Smooth muscle cell (in vitro differentiated cells): ENCODE measurements around the gene IKZF1. TPM values are rescaled to one million over a fixed set of nuclear protein-coding genes. Genes with fewer than 3 reads are reported as not detected.

Source experiments
- DNase-seq: peaks from one replicate; lab custom pipeline; 2025; ENCODE audit not compliant: unreplicated experiment; lab: John Stamatoyannopoulos, UW
- H2AFZ ChIP-seq: fragments of 200-600 bp; sonication (generic); 2 replicates; pipeline ENCODE4 v1.6.0; 2016; ENCODE audit warnings: antibody characterized with exemption, low read depth, mild to moderate bottlenecking
- H3F3A ChIP-seq: fragments of 200-600 bp; sonication (generic); 2 replicates; pipeline ENCODE4 v1.6.0; 2017; ENCODE audit warnings: antibody characterized with exemption, low read depth
- H3K27ac ChIP-seq: fragments of 200-600 bp; sonication (generic); 2 replicates; pipeline ENCODE4 v1.5.1; 2016; ENCODE audit warnings: low read depth, mild to moderate bottlenecking
- H3K27me3 ChIP-seq: fragments of 200-600 bp; sonication (generic); 2 replicates; pipeline ENCODE4 v1.6.1; 2016; ENCODE audit warnings: low read depth, mild to moderate bottlenecking
- H3K36me3 ChIP-seq: fragments of 200-600 bp; sonication (generic); 2 replicates; pipeline ENCODE4 v1.5.1; 2016; ENCODE audit warnings: low read depth
- H3K4me1 ChIP-seq: fragments of 200-600 bp; sonication (generic); 2 replicates; pipeline ENCODE4 v1.5.1; 2016; ENCODE audit warnings: low read depth
- H3K4me2 ChIP-seq: fragments of 200-600 bp; sonication (generic); 2 replicates; pipeline ENCODE4 v1.6.0; 2016; ENCODE audit warnings: mild to moderate bottlenecking
- H3K4me3 ChIP-seq: fragments of 200-600 bp; sonication (generic); 2 replicates; pipeline ENCODE4 v1.5.1; 2016; ENCODE audit warnings: mild to moderate bottlenecking
- H3K79me2 ChIP-seq: fragments of 200-600 bp; sonication (generic); 2 replicates; pipeline ENCODE4 v1.6.0; 2016; ENCODE audit warnings: low read depth, mild to moderate bottlenecking
- H3K9ac ChIP-seq: fragments of 200-600 bp; sonication (generic); 2 replicates; pipeline ENCODE4 v1.6.0; 2016; ENCODE audit warnings: low read depth
- H3K9me3 ChIP-seq: fragments of 200-600 bp; sonication (generic); replicated peaks from 2 replicates; pipeline ENCODE4 v1.5.1; 2016; ENCODE audit warnings: low read depth
- H4K20me1 ChIP-seq: fragments of 200-600 bp; sonication (generic); 2 replicates; pipeline ENCODE4 v1.6.0; 2016; ENCODE audit warnings: low read depth
- WGBS: methylation state at CpG from one replicate; pipeline ENCODE4 v1.1.7; 2016; ENCODE audit warnings: low lambda C conversion rate; 5-methylcytosine and 5-hydroxymethylcytosine counted together
- polyA plus RNA-seq: library from polyadenylated mRNA; unstranded; fragments of >200 nt; fragmentation: Nextera tagmentation; extraction: Ambion mirVana; gene quantifications from 2 replicates; pipeline ENCODE4 v1.2.1, GENCODE V29; 2016
- total RNA-seq: library from RNA; depleted of rRNA; stranded (reverse); fragments of >200 nt; gene quantifications from 2 replicates; pipeline ENCODE4 v1.2.3, GENCODE V29; 2014
- TF ChIP-seq, protein P1 (sequence below): fragments of 200-600 bp; sonication (generic); IDR thresholded peaks from 2 replicates; pipeline ENCODE4 v1.5.1; 2017; ENCODE audit warnings: borderline replicate concordance, mild to moderate bottlenecking, antibody characterized with exemption; ENCODE audit not compliant: insufficient read depth, poor library complexity, severe bottlenecking

IKZF1 gene
- total and polyA plus RNA-seq, 2 experiments from 2014 or later, result not detected

DNA sequence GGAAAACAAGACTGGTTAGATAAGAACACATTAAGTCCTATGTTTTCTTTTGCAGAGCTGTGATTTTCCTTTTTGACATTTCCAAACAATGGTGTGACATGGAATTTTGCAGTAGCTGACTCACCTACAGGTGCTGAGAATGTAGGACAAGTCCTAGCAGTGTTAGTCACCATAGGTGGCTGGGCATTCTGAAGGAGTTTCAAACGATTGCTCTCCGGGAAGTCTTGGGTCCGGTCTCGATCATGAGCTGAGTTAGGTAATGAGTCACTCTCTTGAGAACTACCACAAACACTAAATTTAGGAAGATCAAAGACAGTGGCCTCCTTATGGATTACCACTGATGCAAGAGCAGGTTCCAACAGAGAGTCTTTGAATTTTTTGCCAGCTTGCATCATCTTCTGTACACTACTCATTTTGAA is 142.0 kb downstream of the IKZF1 start:
- Histone ChIP-seq H4K20me1 (no peaks in the 10 kb centered on the region), H3K79me2 (no peaks in the 10 kb centered on the region), H3K9ac (no peak overlapping the region), H2AFZ (no peak overlapping the region), H3K4me1 (peaks cover 11% of the 10 kb centered on the region), H3K9me3 (no peaks in the 10 kb centered on the region), H3K4me3 (no peak overlapping the region), H3F3A (peaks cover 9% of the 10 kb centered on the region), H3K4me2 (peak overlapping the region; percentile 25), H3K36me3 (no peaks in the 10 kb centered on the region), H3K27me3 (no peaks in the 10 kb centered on the region), H3K27ac (peak overlapping the region; percentile 50)
- 19% methylated on average over 4 of the region's 4 CpGs for WGBS
- no peak for DNase-seq
- TF ChIP-seq, protein P1, sequence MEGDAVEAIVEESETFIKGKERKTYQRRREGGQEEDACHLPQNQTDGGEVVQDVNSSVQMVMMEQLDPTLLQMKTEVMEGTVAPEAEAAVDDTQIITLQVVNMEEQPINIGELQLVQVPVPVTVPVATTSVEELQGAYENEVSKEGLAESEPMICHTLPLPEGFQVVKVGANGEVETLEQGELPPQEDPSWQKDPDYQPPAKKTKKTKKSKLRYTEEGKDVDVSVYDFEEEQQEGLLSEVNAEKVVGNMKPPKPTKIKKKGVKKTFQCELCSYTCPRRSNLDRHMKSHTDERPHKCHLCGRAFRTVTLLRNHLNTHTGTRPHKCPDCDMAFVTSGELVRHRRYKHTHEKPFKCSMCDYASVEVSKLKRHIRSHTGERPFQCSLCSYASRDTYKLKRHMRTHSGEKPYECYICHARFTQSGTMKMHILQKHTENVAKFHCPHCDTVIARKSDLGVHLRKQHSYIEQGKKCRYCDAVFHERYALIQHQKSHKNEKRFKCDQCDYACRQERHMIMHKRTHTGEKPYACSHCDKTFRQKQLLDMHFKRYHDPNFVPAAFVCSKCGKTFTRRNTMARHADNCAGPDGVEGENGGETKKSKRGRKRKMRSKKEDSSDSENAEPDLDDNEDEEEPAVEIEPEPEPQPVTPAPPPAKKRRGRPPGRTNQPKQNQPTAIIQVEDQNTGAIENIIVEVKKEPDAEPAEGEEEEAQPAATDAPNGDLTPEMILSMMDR, result no peak

DNA sequence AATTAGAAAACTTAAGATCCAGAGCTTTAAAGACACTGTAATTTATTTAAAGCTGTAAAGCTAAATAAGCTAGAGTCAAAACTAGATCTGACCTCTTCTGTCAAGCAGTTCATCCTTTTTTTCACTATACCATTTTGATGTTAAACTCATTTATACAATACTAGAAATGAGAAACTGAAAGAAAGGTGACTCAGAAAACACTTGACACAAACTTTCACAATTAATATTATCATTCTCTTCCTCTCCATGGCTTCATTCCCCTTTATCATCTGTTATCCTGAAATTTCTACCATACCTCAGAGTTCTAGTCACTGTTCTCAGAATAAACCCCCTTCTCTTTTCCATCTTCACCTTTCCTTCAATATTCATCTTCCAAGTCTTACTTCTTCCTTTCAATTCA is 144.3 kb downstream of the IKZF1 start:
- no peaks in the 10 kb centered on the region for H3K36me3 ChIP-seq
- DNase-seq, result no peak
- no peak overlapping the region for H3K27ac ChIP-seq
- no peak overlapping the region for H3K9ac ChIP-seq
- TF ChIP-seq, protein P1, result no peak
- no peaks in the 10 kb centered on the region for H4K20me1 ChIP-seq
- peak overlapping the region; percentile 68 for H3K4me3 ChIP-seq
- peaks cover 11% of the 10 kb centered on the region for H3K4me1 ChIP-seq
- no peaks in the 10 kb centered on the region for H3K27me3 ChIP-seq
- H2AFZ ChIP-seq, result no peak overlapping the region
- H3F3A ChIP-seq, result peaks cover 9% of the 10 kb centered on the region
- no peaks in the 10 kb centered on the region for H3K79me2 ChIP-seq
- H3K9me3 ChIP-seq, result no peaks in the 10 kb centered on the region
- no peak overlapping the region for H3K4me2 ChIP-seq

DNA sequence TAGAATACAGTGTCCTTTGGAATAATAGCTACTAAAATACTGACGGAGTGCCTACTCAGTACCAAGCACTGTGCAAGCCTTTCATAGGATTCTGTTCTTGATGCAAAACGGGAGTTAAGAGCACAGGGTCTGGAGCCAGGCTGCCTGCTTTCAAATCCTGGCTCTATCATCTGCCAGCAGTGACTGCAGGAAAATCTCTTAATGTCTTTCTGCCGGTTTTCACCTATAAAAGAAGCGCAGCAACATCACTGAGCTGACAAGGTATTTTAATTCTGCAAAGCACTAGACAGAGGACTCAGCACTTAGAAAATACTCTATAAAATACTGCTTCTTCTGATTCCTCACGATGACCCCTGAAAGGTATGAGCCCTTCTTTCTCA is 145.0 kb downstream of the IKZF1 start:
- WGBS, result 21% methylated on average over 5 of the region's 5 CpGs
- H3K79me2 ChIP-seq, result no peaks in the 10 kb centered on the region
- H2AFZ ChIP-seq, result peak overlapping the region; percentile 71
- peak overlapping the region; percentile 68 for H3K4me3 ChIP-seq
- H3K4me1 ChIP-seq, result peaks cover 11% of the 10 kb centered on the region
- peak overlapping the region; percentile 93 for H3K4me2 ChIP-seq
- TF ChIP-seq, protein P1, result no peak
- H3K9me3 ChIP-seq, result no peaks in the 10 kb centered on the region
- H4K20me1 ChIP-seq, result no peaks in the 10 kb centered on the region
- DNase-seq, result no peak
- peaks cover 5% of the 10 kb centered on the region for H3K27me3 ChIP-seq
- no peaks in the 10 kb centered on the region for H3K36me3 ChIP-seq
- peaks cover 9% of the 10 kb centered on the region for H3F3A ChIP-seq
- H3K27ac ChIP-seq, result peak overlapping the region; percentile 54
- H3K9ac ChIP-seq, result peak overlapping the region; percentile 30

DNA sequence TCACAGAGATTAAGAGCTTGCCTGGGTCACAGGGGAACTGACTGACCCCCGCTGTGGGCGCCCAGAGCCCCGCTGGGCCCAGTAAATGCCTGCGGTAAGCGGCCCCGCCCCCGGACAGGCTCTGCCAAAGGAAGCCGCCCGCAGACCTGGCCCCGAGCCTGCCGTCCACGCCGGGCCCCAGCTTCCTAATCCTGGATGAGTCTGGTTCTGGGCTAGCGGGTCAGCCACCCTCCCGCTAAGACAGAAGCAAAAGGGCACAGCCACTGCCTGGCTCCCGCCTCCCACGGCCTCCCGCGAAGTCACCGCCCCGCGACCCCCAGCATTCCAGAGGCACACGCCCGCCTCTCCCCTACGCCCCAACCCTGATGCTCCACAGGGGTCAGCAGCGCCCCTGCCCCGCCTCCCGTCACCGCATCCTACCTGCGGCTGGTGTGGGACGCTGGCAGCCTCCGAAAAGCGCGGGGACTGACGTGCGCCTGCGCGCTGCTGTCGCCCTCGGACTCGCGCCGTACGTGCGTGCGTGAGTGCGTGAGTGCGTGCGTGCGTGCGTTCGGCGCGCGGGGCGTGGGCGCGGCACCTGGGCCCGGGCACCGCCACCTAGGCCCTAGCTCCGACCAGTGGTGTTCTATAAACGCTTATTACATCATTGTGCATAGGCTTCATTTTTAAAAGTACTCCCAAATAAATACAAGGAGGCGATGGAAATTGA is 145.5 kb downstream of the IKZF1 start, which contains the start of gene FIGNL1:
TSS of gene FIGNL1 (minus strand) at position 470 of the 709 bp plus-strand sequence. CDS start 3,063 bp downstream, outside the sequence.
- Histone ChIP-seq H3K4me1 (peaks cover 11% of the 10 kb centered on the region), H3K36me3 (no peaks in the 10 kb centered on the region), H3K9me3 (no peaks in the 10 kb centered on the region), H3K27me3 (peaks cover 6% of the 10 kb centered on the region), H3K9ac (peak within 1 kb of the TSS; percentile 30), H3F3A (peaks cover 9% of the 10 kb centered on the region), H2AFZ (peak within 1 kb of the TSS; percentile 71), H3K79me2 (no peaks in the 10 kb centered on the region), H3K4me3 (peak within 1 kb of the TSS; percentile 68), H3K4me2 (peak within 1 kb of the TSS; percentile 93), H3K27ac (peak within 1 kb of the TSS; percentile 54), H4K20me1 (no peaks in the 10 kb centered on the region)
- peak; percentile 30 for DNase-seq
- TF ChIP-seq, protein P1, result no peak
- WGBS, result 3% methylated on average over 63 of the region's 63 CpGs
